PC-9 (cell line): ENCODE data around the gene NMT2. TPM values are rescaled to one million over a fixed set of nuclear protein-coding genes. Genes with fewer than 3 reads are reported as not detected.

Experiments used
- Bru-seq: library from RNA; stranded (reverse); fragments of 400-500 nt; gene quantifications from one replicate; lab custom pipeline; 2021; lab: Mats Ljungman, UMichigan
- BruChase-seq, 2 experiments: library from RNA; stranded (reverse); fragments of 400-500 nt; gene quantifications; one replicate each; lab custom pipeline; 2021; lab: Mats Ljungman, UMichigan
- BruUV-seq: library from RNA; stranded (reverse); fragments of 400-500 nt; replicated peaks from 2 replicates; lab custom pipeline; 2021; lab: Mats Ljungman, UMichigan
- CTCF ChIA-PET: fragments of 300-600 bp; sonication (Branson Sonifier 250); formaldehyde crosslinking; loops from one replicate; lab custom pipeline; 2022; ENCODE audit warnings: antibody characterized with exemption; lab: Charles Lee
- POLR2A ChIA-PET: fragments of 300-600 bp; sonication (Branson Sonifier 250); formaldehyde crosslinking; loops from one replicate; lab custom pipeline; 2022; ENCODE audit warnings: antibody characterized with exemption; ENCODE audit not compliant: unreplicated experiment; lab: Charles Lee
- DNase-seq, 2 experiments: peaks; one replicate each; pipeline versions ENCODE4 v3.0.0 to v3.0.0-alpha.2; 2015 to 2022; ENCODE audit warnings: mixed read lengths in 1 of 2
- H2AFZ ChIP-seq: fragments of 200-600 bp; sonication (generic); 2 replicates; pipeline ENCODE4 v1.8.1; 2017; ENCODE audit warnings: antibody characterized with exemption
- H3F3A ChIP-seq: fragments of 200-600 bp; sonication (generic); 2 replicates; pipeline ENCODE4 v1.8.1; 2017; ENCODE audit warnings: antibody characterized with exemption, mild to moderate bottlenecking, low read depth; ENCODE audit not compliant: insufficient read depth
- H3K27ac ChIP-seq: fragments of 200-600 bp; sonication (generic); 2 replicates; pipeline ENCODE4 v1.6.1; 2016; ENCODE audit warnings: mixed run types
- H3K27me3 ChIP-seq: fragments of 200-600 bp; sonication (generic); 2 replicates; pipeline ENCODE4 v1.6.1; 2016; ENCODE audit warnings: low read depth, mixed run types; ENCODE audit not compliant: insufficient read depth
- H3K36me3 ChIP-seq: fragments of 200-600 bp; sonication (generic); 2 replicates; pipeline ENCODE4 v1.6.1; 2016; ENCODE audit warnings: low read depth, mixed run types
- H3K4me1 ChIP-seq: fragments of 200-600 bp; sonication (generic); replicated peaks from 2 replicates; pipeline ENCODE4 v1.6.1; 2016; ENCODE audit warnings: mixed run types; ENCODE audit not compliant: insufficient read depth
- H3K4me2 ChIP-seq: fragments of 200-600 bp; sonication (generic); 2 replicates; pipeline ENCODE4 v1.6.1; 2017; ENCODE audit warnings: mixed run types
- H3K4me3 ChIP-seq: fragments of 200-600 bp; sonication (generic); 2 replicates; pipeline ENCODE4 v1.6.1; 2016; ENCODE audit warnings: mixed run types
- H3K79me2 ChIP-seq: fragments of 200-600 bp; sonication (generic); 2 replicates; pipeline ENCODE4 v1.6.1; 2017; ENCODE audit warnings: low read depth, mixed run types
- H3K9me2 ChIP-seq: fragments of 200-600 bp; sonication (generic); 2 replicates; pipeline ENCODE4 v1.8.1; 2017; ENCODE audit warnings: mild to moderate bottlenecking; ENCODE audit not compliant: insufficient read depth
- H3K9me3 ChIP-seq: fragments of 200-600 bp; sonication (generic); 2 replicates; pipeline ENCODE4 v1.8.1; 2016; ENCODE audit warnings: low read depth; ENCODE audit not compliant: insufficient read depth
- H4K20me1 ChIP-seq: fragments of 200-600 bp; sonication (generic); 2 replicates; pipeline ENCODE4 v1.8.1; 2017; ENCODE audit not compliant: insufficient read depth
- CTCF ChIP-seq: fragments of 200-600 bp; sonication (generic); conservative IDR thresholded peaks from 2 replicates; pipeline ENCODE4 v1.6.1; 2017; ENCODE audit warnings: mixed run types, antibody characterized with exemption, mild to moderate bottlenecking, moderate library complexity
- EZH2 ChIP-seq: fragments of 200-600 bp; sonication (generic); IDR thresholded peaks from 2 replicates; pipeline ENCODE4 v1.8.0; 2017; ENCODE audit warnings: antibody characterized with exemption, low read depth
- intact Hi-C: fragments of 100-400 bp; cut with micrococcal nuclease; formaldehyde crosslinking; loops from one replicate; pipeline ENCODE4 v1.10.0; 2022; ENCODE audit not compliant: unreplicated experiment
- long read RNA-seq: library from polyadenylated mRNA; stranded (forward); transcript quantifications from one replicate; pipeline ENCODE4 v2.0.0, GENCODE V29; 2022
- total RNA-seq: library from RNA; stranded (reverse); gene quantifications from 2 replicates; pipeline ENCODE4 v1.2.3, GENCODE V29; 2021

NMT2 gene
- 10.9 and 11.0 TPM in 2 replicates for total RNA-seq
- Bru-seq, nascent RNA: percentile 60 among the genes with signal in this experiment
- BruChase-seq, experiment 1, labeled RNA remaining after a 2-hour chase: percentile 54 among the genes with signal in this experiment
- percentile 49 among the genes with signal in this experiment for BruChase-seq, experiment 2, labeled RNA remaining after a 6-hour chase
- long read RNA-seq, transcript NMT2-202 (12 exons, 2,907 nt): major isoform, 5 of 20 reads
- long read RNA-seq, partial matches to known transcripts: 0 of 20 reads
- long read RNA-seq, other reads (novel, unspliced or antisense): 12 of 20 reads

GRCh38 chr10:15168291-15168785 lies at the start of gene NMT2:
TSS of gene NMT2 (minus strand) at chr10:15168693. CDS start at chr10:15168612, 81 bp downstream.
- no peaks in the 10 kb centered on the region for H3K9me2 ChIP-seq
- intact Hi-C loops: loop anchor here (2.0 to 5.0 kb wide), 2 partner anchors 211 to 290 kb away; partner anchors contain the start of genes MEIG1 and SUV39H2
- BruUV-seq: no TSS peak
- no peak for TF ChIP-seq EZH2
- TF ChIP-seq CTCF: 0 out of 2 replicates have a peak, but pooled peaks have one; percentile 5
- ChIA-PET CTCF (interaction anchor here (0.5 to 0.7 kb wide), 2 partner anchors 16 to 995 kb away, joined by 4 to 6 read pairs; no protein-coding TSS in a partner anchor), POLR2A (interaction anchor here (0.5 to 0.8 kb wide), 5 partner anchors 8 to 295 kb away, joined by 3 to 6 read pairs (median 4); partner anchors contain the start of gene DCLRE1C)
- DNase-seq: peak; percentile 62 to 85
- H3F3A ChIP-seq: no peaks in the 10 kb centered on the region
- no peaks in the 10 kb centered on the region for H3K27me3 ChIP-seq
- H4K20me1 ChIP-seq: no peaks in the 10 kb centered on the region
- H2AFZ ChIP-seq: peak within 1 kb of the TSS; percentile 86
- peak within 1 kb of the TSS; percentile 66 for H3K4me3 ChIP-seq
- no peak within 1 kb of the TSS for H3K27ac ChIP-seq
- no peaks in the 10 kb centered on the region for H3K36me3 ChIP-seq
- no peaks in the 10 kb centered on the region for H3K9me3 ChIP-seq
- peaks cover 14% of the 10 kb centered on the region; the same call in 1 of the 2 replicates for H3K79me2 ChIP-seq
- peak within 1 kb of the TSS; percentile 93 for H3K4me2 ChIP-seq
- H3K4me1 ChIP-seq: no peaks in the 10 kb centered on the region

GRCh38 chr10:15216700-15217099 lies 48.2 kb upstream of the NMT2 start:
- intact Hi-C loops: no loop called here
- ChIA-PET CTCF (no interaction called here), POLR2A (no interaction called here)
- DNase-seq: no peak
- Histone ChIP-seq H3K9me3 (no peaks in the 10 kb centered on the region), H3K4me2 (no peak overlapping the region), H3K27me3 (peaks cover 9% of the 10 kb centered on the region; the same call in 1 of the 2 replicates), H2AFZ (no peak overlapping the region), H3K4me3 (no peak overlapping the region), H3K36me3 (no peaks in the 10 kb centered on the region), H4K20me1 (no peaks in the 10 kb centered on the region), H3K9me2 (no peaks in the 10 kb centered on the region), H3K4me1 (no peaks in the 10 kb centered on the region), H3K79me2 (no peaks in the 10 kb centered on the region), H3F3A (no peaks in the 10 kb centered on the region), H3K27ac (no peak overlapping the region)
- TF ChIP-seq CTCF (no peak), EZH2 (no peak)
- no TSS peak for BruUV-seq

GRCh38 chr10:15214237-15214636 lies 45.7 kb upstream of the NMT2 start:
- Histone ChIP-seq H3F3A (no peaks in the 10 kb centered on the region), H3K4me2 (no peak overlapping the region), H2AFZ (no peak overlapping the region), H3K4me3 (no peak overlapping the region), H3K9me2 (no peaks in the 10 kb centered on the region), H3K36me3 (no peaks in the 10 kb centered on the region), H3K79me2 (no peaks in the 10 kb centered on the region), H3K27ac (no peak overlapping the region), H3K27me3 (peaks cover 9% of the 10 kb centered on the region; the same call in 1 of the 2 replicates), H3K9me3 (no peaks in the 10 kb centered on the region), H4K20me1 (no peaks in the 10 kb centered on the region), H3K4me1 (no peaks in the 10 kb centered on the region)
- TF ChIP-seq CTCF: no peak
- TF ChIP-seq EZH2: no peak
- BruUV-seq: no TSS peak
- intact Hi-C loops: no loop called here
- CTCF ChIA-PET: no interaction called here
- POLR2A ChIA-PET: no interaction called here
- DNase-seq: no peak
